IPS-NIHi11 (cell line): ENCODE measurements around the gene GRB10.
"Not testable (repeated sequence)": the region's sequence is repeated elsewhere in the genome, so short reads cannot be mapped to it uniquely, and the experiment has no call there.

Experiments used
- DNase-seq: peaks from one replicate; pipeline ENCODE4 v3.0.0; 2012; ENCODE audit warnings: mixed read lengths, low spot score

GRB10 gene

GRCh38 chr7:50580057-50580456, 202.6 kb downstream of the GRB10 start:
- no peak for DNase-seq

- not testable (repeated sequence) for DNase-seq
Measured at GRCh38 chr7:50578105-50578504, 204.6 kb downstream of the GRB10 start.

- DNase-seq: no peak
Measured at GRCh38 chr7:50577569-50577968, 205.1 kb downstream of the GRB10 start.

- DNase-seq: not testable (repeated sequence)
Measured at GRCh38 chr7:50576388-50576787, 206.3 kb downstream of the GRB10 start.

- no peak for DNase-seq
Measured at GRCh38 chr7:50567715-50568261, 214.9 kb downstream of the GRB10 start.

- DNase-seq: no peak
Measured at GRCh38 chr7:50565977-50566376, 216.7 kb downstream of the GRB10 start.

- no peak for DNase-seq
Measured at GRCh38 chr7:50565559-50565916, 217.2 kb downstream of the GRB10 start.

- DNase-seq: no peak
Measured at GRCh38 chr7:50564640-50565558, 217.8 kb downstream of the GRB10 start, which contains the start of gene DDC. Gene DDC (minus strand): TSS chr7:50565405. CDS start chr7:50544085, 21,320 bp downstream.

GRCh38 chr7:50564171-50564570, 218.5 kb downstream of the GRB10 start:
- no peak for DNase-seq

- no peak for DNase-seq
Measured at GRCh38 chr7:50562136-50562535, 220.6 kb downstream of the GRB10 start.

GRCh38 chr7:50560865-50561351, 221.8 kb downstream of the GRB10 start:
- DNase-seq: no peak

- DNase-seq: no peak
Measured at GRCh38 chr7:50559881-50560280, 222.8 kb downstream of the GRB10 start.

- no peak for DNase-seq
Measured at GRCh38 chr7:50558294-50559053, 224.2 kb downstream of the GRB10 start.

GRCh38 chr7:50557099-50557498, 225.6 kb downstream of the GRB10 start:
- DNase-seq: no peak

GRCh38 chr7:50556247-50556991, 226.3 kb downstream of the GRB10 start:
- DNase-seq: no peak

- DNase-seq: no peak
Measured at GRCh38 chr7:50555594-50556140, 227.0 kb downstream of the GRB10 start.

GRCh38 chr7:50554431-50555322, 228.0 kb downstream of the GRB10 start:
- DNase-seq: no peak

- DNase-seq: no peak
Measured at GRCh38 chr7:50553973-50554372, 228.7 kb downstream of the GRB10 start.

- peak; percentile 55 for DNase-seq
Measured at GRCh38 chr7:50552921-50553320, 229.8 kb downstream of the GRB10 start.

- DNase-seq: no peak
Measured at GRCh38 chr7:50552139-50552538, 230.6 kb downstream of the GRB10 start.
